GM19240 (cell line): ENCODE measurements around the gene SCAMP4.

Source experiments
- DNase-seq: peaks from one replicate; pipeline ENCODE4 v3.0.0; 2011; ENCODE audit warnings: low spot score; ENCODE audit not compliant: insufficient read length

The SCAMP4 gene, protein sequence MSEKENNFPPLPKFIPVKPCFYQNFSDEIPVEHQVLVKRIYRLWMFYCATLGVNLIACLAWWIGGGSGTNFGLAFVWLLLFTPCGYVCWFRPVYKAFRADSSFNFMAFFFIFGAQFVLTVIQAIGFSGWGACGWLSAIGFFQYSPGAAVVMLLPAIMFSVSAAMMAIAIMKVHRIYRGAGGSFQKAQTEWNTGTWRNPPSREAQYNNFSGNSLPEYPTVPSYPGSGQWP

DNA sequence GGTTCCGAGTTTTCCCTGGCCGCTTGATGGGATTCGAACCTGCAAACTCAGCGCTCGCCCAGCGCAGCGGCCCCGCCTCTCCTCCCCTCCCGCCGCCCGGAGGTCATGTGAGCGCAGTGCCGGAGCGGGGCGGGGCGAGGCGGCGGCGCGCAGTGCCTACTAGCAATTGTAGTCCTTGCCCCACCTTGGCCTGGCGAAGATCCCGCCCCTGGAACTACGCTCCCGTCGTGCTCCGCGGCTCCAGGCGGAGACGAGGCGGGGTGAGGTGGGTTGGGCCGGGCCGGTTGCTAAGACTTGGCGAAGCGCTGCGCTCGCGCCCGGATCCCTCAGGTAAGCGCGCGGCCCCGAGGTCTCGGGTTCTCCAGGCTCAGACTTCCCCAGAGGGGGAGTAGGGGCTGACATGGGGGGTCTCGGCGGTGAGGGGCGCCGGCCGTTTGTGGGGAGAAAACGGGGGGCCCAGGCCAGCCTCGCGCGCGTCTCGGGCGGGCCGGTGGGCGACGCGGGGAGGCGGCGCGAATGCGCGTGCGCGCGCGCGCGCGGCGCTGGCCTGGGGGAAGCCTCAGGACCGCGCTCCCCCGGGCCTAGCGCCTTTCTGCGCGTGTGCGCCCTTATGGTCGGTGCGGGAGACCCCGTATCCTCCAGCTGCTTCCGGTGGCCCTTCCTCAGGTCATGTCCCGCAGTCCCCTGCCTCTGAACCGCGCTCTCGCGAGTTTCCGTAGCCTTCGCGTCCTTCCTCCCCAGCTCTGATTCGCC, at the start of gene SCAMP4, which contains the start of gene ADAT3:
Gene SCAMP4, plus strand, starts transcription at position 290 of the 753 bp plus-strand sequence. CDS start 9,621 bp downstream, outside the sequence.
Gene ADAT3, plus strand, starts transcription at position 290 of the 753 bp plus-strand sequence. CDS start 6,649 bp downstream, outside the sequence.
- peak; percentile 94 for DNase-seq

DNA sequence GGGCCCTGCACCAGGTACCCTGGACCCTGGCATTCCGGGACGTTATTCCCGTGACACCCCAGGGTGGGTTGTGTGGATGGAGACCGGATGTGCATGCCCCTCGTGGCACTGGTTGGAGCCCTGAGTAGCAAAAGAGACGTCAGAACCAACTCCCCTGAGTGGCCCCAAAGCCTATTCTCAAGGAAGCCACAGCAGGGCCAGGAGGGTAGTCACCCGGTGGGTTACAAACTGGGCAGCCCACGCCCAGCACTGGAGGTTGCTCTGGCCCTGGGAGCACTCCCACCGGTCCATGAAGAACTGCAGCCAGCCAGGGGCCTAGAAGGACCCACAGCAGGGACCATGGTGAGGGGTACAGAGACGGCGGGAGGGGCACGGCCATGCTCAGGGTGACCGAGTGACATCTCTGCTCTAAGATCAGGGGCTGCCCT, 49.4 kb upstream of the SCAMP4 start:
- no peak for DNase-seq

DNA sequence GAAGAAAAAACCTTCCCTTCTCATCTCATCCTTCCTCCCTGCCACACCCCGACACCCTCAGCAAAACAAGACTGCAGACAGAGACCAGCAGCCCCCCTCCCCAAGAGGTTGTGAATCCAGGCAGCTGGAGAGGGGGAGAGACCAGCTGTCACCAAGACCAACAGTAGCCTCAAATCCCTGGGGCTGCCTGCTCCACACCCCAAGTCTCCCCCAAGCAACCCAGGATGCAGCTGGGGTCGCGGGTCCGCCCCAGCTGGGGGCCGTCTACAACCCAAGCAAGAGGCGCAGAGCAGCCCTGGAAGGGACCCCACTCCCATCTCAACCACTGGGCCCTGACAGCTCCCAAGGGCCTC, 48.9 kb upstream of the SCAMP4 start:
- DNase-seq, result no peak

DNA sequence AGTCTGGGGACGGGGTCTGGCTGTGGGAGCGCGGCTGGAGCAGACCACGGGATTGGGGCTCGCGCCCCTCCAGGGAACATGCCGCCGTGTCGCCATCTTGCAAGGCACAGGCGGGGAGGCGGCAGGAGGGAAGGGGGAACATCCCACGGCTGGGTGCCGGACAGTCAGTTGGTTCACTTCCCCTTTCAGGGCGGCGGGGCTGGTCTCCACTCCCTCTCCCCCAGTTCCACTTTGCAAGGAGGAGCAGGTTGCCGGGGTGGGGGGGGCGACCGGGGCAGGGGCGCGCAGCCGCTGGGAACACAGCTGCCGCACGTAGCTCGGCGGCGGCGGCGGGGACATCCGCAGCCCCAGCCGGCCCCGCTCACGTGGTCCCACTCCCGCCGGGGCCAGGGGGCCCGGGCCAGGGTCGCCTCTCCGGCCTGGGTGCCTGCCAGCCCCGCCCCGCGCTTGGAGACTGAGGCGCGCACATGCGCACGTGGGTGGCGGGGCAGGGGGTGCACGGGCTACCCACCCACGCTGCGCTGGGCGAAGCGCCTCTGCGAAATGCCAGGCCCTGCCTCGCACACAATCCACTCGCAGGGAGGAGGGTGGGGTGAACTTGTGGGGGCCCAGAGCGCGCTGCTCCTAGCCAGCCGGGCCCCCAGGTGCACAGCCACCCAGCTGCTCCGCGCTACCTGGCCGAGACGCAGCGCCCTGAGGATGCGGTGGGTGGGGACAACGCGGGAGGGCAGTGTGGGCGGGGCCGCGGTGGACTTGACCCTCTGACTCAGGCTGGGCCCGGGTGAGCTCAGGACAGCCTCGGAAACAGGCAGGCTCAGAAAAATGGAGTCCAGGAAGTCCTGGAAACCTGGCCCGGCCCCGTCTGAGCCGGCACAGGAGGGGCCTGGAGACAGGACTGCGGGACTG, 48.2 kb upstream of the SCAMP4 start:
- peak; percentile 89 for DNase-seq

DNA sequence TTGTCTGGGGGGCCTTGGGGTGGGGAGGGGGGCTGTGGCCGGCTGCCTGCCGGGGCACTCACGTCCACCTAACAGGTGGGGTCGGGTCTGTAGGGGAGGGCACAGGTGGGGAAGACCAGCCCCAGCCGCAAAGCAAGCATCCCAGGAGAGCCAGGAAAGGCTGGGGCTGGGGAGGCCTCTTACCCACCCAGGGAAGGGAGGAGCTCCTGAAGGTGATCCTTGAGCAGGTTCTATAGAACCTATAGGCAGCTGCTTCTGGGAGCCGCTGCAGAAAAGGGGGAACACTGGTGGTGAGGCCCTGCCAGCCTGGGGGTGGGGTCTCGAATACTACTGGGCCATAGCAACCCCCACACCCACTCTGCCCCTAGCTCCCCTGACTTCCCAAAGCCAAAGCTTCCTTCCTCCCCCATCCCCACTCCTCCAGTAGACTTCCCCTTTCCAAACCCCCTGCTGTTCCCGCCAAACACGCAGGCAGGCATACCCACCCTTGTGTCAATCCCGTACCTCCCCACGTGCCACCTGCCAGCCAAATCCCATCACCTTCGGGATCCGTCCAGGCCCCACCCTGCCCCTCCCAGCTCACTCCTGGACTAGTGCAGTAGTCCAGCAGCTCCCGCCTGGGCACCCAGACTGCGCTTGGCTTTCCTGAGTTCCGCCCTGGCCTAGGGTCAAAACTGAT, 47.4 kb upstream of the SCAMP4 start:
- DNase-seq, result no peak

DNA sequence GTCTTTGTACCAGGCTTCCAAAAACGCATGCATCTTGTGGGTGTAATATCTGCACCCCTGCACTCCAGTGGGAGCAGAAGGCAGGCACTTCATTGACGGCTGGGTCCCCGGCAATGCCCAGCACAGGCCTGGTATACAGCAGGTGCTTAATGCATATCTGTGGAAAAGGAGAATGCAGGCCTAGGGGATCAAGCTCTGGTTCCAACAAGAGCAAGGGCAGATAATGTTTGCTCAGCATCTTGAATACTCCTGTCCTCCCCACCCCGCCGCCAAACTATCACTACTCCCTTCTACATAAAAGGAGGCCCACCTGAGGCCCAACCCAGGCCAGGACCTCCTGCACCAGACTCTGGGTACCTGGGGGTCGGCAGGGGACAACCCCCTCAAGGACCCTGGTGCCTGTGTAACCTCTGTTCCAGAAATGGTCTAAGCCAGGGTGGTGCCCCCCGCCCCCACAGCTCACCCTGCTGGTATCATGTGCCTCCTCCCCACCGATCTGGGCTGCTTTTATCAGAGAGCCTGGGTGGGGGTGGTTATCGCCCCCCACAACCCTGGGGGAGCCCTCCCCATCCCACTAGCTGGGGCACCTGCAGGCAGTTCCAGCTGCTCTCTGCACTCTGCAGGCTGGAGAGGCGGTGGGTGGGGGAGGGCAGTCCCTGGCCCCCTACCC, 46.7 kb upstream of the SCAMP4 start:
- no peak for DNase-seq

DNA sequence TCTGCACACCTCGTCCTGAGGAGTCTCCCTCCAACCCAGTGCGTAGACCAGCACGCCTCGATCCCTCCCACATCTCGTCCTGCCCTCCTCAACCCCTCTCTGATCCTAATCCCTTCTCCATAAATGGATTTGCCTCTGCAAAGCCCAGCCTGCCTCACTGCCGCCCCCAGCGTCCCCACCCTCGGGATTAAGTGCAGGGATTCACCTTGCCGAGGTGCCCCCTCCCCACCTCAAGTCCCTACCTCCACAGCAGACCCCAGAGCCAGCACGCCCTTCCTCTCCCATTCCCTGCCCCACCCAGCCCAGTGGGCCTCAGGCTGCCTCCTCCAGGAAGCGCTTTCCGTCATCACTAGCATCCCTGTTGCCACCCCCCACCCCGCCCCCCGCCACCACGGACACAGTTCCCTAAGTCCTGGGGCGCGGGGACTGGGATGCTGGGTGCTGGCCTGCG, 45.8 kb upstream of the SCAMP4 start:
- DNase-seq, result no peak

DNA sequence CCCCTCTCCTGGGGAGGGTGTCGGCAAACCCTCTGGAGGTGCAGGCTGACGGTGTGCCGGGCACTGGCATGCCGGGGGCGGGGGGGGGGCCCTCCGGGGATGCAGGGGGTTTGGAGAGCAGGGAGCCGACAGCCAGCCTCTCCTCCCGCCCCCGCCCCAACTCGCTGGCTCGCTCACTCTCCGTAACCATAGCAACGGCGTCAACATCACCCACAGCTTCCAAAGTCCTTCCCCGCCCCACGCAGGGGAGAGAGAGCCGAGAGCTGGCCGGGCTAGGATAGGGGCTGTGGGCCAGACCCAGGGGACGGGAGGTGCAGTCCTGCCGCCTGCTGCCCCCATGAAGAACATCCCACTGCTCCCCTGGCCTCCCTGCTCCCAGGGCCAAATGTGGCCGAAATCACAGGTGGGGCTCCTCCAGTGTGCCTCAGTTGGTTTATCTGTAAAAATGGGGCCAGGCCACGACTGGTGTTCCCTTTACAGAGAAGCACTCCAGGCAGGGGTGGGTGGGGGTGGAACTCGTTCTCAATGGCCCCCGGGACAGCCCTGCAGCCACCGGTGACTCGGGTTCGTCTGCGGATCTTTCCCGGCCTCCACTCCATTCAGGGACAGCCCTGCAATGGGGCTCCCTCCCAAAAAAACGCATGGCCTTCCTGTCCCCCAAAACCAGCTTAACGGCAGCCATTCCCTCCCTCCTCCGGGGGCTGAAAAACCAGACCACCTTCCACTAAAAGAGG, 45.0 kb upstream of the SCAMP4 start:
- DNase-seq, result no peak

DNA sequence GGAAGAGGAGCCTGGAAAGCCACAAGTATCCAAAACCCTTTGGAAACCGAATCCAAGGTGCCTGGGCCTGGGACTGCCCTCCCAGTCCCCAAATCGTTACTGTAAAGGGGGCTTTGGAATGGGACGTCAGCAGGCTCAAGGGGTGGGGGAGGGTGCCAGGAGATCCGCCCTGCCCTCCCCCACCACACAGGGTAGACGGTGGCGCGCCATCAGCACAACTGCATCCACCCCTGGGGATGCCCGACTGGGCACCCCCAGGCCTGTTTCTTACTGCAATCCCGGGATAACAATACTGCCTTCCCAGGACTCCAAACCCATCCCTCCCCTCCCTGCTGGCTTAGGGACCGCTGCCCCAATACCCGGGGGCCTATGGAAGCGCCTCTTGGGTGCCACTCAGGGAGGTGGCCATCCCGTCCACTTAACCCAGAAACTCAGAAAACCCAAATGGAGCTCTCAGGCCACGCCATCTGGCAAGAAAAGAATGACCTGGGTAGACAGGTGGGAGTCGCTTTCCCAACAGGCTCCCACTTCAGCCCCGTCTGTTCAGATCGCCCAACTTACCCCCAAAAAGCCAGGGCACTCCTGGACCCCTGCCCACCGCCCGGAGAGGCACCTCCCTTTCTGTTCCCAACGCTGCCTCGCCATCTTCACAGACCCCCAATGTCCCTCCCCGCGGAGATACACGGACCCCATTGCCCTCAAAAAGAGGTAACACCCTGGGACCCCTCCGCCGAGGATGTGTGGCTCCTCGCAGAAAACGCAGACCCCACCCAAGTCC, 44.2 kb upstream of the SCAMP4 start:
- no peak for DNase-seq

DNA sequence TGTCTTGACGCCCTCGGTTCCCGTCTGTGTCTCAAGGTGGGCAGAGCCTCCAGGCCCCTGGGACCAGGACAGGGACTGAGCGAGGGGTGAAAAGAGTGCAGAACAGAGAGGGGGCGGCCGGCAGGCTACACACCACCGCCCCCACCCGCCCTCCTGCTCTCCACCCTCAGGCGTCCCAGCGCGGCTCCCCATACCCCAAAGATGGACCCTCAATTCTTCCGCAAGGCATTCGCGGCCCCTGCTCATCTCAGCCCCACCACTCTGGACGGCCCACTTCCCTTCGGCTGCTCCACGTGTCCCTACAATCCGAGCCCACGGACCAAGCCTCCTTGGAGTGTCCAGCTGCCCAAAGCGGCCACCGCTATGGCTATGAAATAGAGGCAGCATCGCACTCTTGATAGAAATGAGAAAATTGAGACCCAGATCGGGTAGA, 43.6 kb upstream of the SCAMP4 start:
- no peak for DNase-seq

DNA sequence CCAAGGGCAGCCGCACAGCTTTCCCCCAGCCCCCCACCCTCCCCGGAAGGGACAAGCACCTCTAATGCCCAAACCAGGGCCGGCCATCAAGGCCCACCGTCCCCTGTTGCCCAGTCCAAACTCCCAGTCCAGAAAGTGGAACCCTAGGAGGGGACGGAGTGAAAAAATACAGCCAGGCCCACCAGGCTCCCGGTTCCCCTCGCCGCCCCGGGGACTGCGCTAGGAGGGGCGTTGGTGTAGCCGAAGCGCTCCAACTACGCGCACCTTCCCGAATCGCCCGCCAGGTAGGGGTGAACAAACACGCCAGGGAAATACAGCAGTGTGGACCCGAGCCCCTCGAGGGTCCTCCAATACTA, 43.2 kb upstream of the SCAMP4 start:
- no peak for DNase-seq

DNA sequence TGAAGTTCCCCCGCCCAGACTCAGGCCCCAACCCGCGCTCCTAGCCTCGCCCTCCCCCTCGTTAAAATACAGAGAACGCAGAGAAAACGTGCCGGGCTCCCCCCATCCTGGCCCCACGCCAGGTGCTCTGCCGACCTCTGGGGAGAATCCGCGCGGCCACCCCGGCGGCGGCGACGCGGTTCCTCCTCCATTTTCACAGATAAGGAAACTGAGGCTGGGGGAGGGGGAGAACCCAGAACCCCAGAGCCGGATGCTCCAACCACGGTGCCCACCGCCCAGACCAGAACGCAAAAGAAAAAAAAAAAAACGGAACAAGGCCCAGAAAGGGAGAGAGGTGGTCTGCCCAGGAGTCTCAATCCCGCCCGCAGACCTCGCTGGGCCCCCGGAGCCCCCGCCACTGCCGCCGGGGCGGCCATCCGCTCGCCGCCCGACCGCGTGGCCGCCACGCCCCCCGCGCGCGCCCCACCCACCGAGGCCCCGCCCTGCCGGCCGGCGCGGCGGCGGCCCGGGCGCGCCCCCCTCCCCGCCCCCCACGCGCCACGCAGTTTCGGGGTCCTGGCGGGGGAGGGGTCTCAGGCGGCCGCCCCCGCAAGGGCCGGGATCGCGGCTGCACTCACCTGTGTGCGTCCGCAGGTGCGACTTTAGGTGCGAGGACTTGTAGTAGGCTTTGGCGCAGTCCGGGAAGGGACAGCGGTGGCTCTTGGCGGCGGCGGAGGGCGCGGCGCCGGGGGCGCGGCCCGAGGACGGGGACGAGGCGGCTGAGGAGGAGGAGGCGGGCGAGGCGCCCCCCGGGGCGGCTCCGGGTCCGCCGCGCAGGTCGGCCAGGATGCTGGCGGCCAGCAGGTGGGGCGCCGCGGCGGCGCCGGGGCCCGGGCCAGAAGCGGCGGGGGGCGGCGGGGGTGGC, 42.5 kb upstream of the SCAMP4 start:
- DNase-seq, result peak; percentile 63

DNA sequence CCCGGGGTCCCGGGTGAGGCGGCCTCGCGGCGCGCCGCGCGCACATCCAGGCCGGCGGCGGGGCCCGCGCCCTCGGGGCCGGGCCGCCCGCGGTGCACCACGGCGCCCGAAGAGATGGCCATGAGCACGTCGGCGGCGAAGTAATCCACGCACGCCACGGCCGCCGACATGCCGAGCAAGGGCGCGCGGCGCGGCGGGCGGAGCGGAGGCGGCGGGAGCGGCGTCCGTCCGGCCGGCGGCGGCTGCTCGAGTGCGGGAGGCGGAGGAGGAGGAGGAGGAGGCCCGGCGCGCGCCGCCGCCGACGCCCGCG, 41.9 kb upstream of the SCAMP4 start, which contains the start of gene KLF16:
Gene KLF16, minus strand, starts transcription at position 252 of the 310 bp plus-strand sequence. Its CDS starts 82 bp downstream, at position 170.
- DNase-seq, result no peak

DNA sequence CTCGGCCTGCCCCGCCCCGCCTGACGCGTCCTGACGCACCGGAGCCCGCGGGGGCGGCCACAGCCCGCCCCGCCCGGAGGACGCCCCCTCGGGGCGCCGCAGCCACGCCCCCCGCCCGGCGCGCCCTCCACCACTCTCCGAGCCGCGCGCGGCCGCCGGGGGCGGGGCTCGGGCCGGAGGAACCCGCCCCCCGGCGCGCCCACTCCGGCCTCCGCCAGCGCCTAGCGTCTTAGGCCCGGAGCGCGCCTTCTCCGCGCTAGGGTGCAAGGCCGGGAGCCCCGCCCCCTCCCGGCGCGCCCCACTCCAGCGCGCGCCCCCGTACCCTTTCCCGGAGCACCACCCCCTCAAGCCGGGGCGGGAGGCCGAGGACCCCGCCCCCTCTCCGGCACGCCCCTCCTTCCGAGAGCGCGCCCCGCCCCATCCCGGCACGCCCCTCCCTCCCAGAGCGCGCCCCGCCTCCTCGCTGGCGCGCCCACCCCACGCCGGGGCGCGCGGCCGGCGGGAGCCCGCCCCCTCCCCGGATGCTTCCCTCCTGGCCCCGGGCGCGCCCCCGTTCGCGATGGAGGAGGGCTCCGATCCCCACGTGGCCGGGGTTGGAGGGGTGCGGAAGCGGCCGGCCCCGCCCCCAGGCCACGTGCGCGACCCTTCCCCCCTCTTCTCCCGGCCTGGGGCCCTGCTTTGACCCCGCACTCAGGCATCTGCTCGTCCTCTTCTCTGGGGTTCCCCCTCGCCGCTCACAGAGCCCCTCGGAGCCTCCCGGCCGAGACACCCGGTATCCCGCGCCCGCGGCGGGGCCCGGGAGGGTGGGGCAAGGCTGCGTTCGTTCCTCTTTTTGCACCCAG, 41.3 kb upstream of the SCAMP4 start:
- DNase-seq, result peak; percentile 98

DNA sequence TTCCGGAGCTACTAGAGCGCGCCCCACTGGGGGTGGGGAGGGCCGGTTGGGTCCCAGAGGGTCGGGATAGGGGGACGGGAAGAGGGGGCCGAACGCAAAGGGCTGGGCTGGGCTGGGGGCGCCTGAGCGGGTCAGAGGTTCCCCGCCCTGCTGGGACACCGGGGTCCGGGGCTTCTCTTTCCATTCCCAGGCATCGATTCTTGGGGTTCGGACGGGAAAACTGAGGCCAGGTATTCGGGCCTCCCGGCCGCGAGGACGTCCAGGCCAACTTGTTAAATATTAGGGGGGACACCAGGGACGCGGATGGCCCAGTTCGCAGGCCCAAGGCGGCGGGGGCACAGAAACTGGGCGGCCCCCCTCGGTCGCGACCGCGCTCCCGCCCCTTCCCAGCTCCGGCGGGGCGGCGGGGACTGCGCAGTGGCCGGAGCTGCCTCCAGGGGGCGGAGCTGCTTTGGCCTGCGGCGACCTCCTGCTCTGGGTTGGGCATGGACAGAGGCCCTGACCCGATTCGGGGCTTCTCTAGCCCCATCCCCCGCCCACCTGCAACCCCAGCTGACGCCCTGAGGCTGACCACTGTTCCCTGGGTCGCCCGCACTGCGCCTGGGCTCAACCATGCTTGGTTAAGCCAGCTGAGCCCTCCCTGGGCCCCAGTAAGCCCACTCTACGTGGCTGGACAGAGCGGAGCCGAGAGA, 40.6 kb upstream of the SCAMP4 start:
- DNase-seq, result peak; percentile 90

DNA sequence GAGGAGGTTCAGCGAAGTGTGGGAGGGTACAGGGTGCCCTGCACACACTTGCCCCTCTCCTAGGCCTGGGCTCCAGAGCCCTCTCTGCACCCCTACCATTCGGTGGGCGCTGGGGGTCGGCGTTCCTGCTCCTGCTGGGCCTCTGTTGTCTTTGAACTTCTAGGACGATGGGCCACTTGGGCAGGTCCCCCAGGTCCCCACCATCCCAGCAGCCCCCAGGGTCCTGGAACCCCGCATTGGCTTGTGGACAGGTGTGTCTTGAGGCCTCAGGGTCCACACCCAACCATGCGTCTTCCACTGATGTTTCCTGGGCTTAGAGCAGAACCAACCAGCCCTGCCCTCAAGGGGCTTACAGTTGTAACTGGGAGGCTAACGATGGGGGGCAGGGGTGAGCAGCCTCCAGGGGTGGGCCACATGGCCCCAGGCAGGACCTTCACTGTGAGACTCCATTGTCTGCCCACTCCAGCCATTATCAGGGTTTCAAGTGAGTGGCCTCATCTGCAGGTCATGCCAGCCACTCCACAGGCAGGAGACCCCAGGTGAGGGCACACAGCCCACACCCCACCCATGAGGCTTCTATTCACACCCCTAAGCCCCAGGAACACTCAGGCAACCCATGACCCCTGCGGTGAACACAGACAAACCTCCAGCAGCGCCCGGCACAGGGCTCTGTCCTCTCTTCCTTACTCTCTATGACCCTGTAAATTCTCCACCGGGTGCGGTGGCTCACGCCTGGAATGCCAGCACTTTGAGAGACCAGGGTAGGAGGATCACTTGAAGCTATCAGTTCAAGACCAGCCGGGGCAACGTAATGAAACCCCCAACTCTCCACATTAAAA, 39.8 kb upstream of the SCAMP4 start:
- DNase-seq, result no peak
